HepG2 (cell line): ENCODE data around the gene UTP3. TPM values are rescaled to one million over a fixed set of nuclear protein-coding genes. Genes with fewer than 3 reads are reported as not detected.

Experiments
- AKAP8 ChIP-seq: sonication (generic); formaldehyde crosslinking; IDR thresholded peaks from 2 replicates; pipeline ENCODE4 v1.5.1; 2020; ENCODE audit warnings: mild to moderate bottlenecking, missing genetic modification reagents
- HMGA1 ChIP-seq: sonication (generic); formaldehyde crosslinking; conservative IDR thresholded peaks from 2 replicates; pipeline ENCODE4 v1.4.0; 2020; ENCODE audit warnings: missing genetic modification reagents
- KAT2B ChIP-seq: fragments of 150-350 bp; IDR thresholded peaks from 2 replicates; pipeline ENCODE4 v1.6.1; 2014; ENCODE audit warnings: low read depth, low read length, borderline replicate concordance
- KDM6A ChIP-seq: IDR thresholded peaks from 2 replicates; pipeline ENCODE4 v1.6.1; 2016; ENCODE audit warnings: low read depth
- MBNL3 ChIP-seq: fragments of 250-450 bp; sonication (Bioruptor Pico); conservative IDR thresholded peaks from 2 replicates; pipeline ENCODE4 v1.8.0; 2022; ENCODE audit warnings: mild to moderate bottlenecking, inconsistent platforms
- NCOA5 ChIP-seq: sonication (generic); formaldehyde crosslinking; IDR thresholded peaks from 2 replicates; pipeline ENCODE4 v1.4.0; 2020; ENCODE audit warnings: missing genetic modification reagents
- PHF5A ChIP-seq: IDR thresholded peaks from one replicate; pipeline ENCODE4 v1.6.1; 2018; ENCODE audit warnings: low read depth, missing genetic modification reagents; ENCODE audit not compliant: unreplicated experiment
- POGZ ChIP-seq: sonication (generic); formaldehyde crosslinking; IDR thresholded peaks from 2 replicates; pipeline ENCODE4 v1.4.0; 2020; ENCODE audit warnings: mild to moderate bottlenecking, missing genetic modification reagents
- SNAI1 ChIP-seq: sonication (generic); formaldehyde crosslinking; IDR thresholded peaks from 2 replicates; pipeline ENCODE4 v1.5.0; 2020; ENCODE audit warnings: mild to moderate bottlenecking, missing genetic modification reagents, borderline replicate concordance
- TFDP2 ChIP-seq: sonication (generic); formaldehyde crosslinking; IDR thresholded peaks from 2 replicates; pipeline ENCODE4 v1.4.0; 2020; ENCODE audit warnings: missing genetic modification reagents
- ZBTB1 ChIP-seq: sonication (generic); formaldehyde crosslinking; IDR thresholded peaks from 2 replicates; pipeline ENCODE4 v1.4.0; 2020; ENCODE audit warnings: missing genetic modification reagents, borderline replicate concordance
- ZNF33A ChIP-seq: sonication (generic); formaldehyde crosslinking; IDR thresholded peaks from 2 replicates; pipeline ENCODE4 v1.5.1; 2020; ENCODE audit warnings: missing genetic modification reagents, mild to moderate bottlenecking, moderate library complexity, borderline replicate concordance
- ZNF780A ChIP-seq: sonication (generic); formaldehyde crosslinking; IDR thresholded peaks from 2 replicates; pipeline ENCODE4 v1.8.0; 2022; ENCODE audit warnings: mild to moderate bottlenecking, missing genetic modification reagents, moderate library complexity
- ZNF790 ChIP-seq: sonication (generic); formaldehyde crosslinking; IDR thresholded peaks from 2 replicates; pipeline ENCODE4 v1.8.0; 2022; ENCODE audit warnings: missing genetic modification reagents, mild to moderate bottlenecking, borderline replicate concordance
- polyA plus RNA-seq, 8 experiments: library from polyadenylated mRNA; depleted of rRNA in 3 of 8; stranded (reverse) in 7 of 8; unstranded in 1 of 8; fragments of >200 nt; fragmentation: Illumina TruSeq in 4 of 8; extraction: Trizol in 4 of 8; gene quantifications; 2 replicates each; pipeline versions ENCODE4 v1.2.1 to v1.2.3, GENCODE V29; 2011 to 2016; ENCODE audit warnings: low read depth in 4 of 8, missing spikeins in 1 of 8, mixed read lengths in 1 of 8; ENCODE audit not compliant: insufficient read depth in 1 of 8
- total RNA-seq, 5 experiments: library from RNA; depleted of rRNA; stranded (reverse); fragments of >200 nt; fragmentation: Illumina TruSeq; extraction: Trizol; gene quantifications; 2 replicates each; pipeline ENCODE4 v1.2.3, GENCODE V29; 2016; ENCODE audit warnings: low read depth in 1 of 5
- TF ChIP-seq, protein P1 (sequence below): sonication (generic); formaldehyde crosslinking; IDR thresholded peaks from 2 replicates; pipeline ENCODE4 v1.4.0; 2020; ENCODE audit warnings: missing genetic modification reagents, mild to moderate bottlenecking, borderline replicate concordance
- TF ChIP-seq, protein P2 (sequence below): sonication (generic); formaldehyde crosslinking; IDR thresholded peaks from 2 replicates; pipeline ENCODE4 v1.8.0; 2023; ENCODE audit warnings: mild to moderate bottlenecking, missing genetic modification reagents
- TF ChIP-seq, protein P3 (sequence below): IDR thresholded peaks from 2 replicates; pipeline ENCODE4 v1.6.1; 2016; ENCODE audit warnings: mild to moderate bottlenecking
- TF ChIP-seq, protein P4 (sequence below): sonication (generic); formaldehyde crosslinking; IDR thresholded peaks from 2 replicates; pipeline ENCODE4 v1.4.0; 2020; ENCODE audit warnings: missing genetic modification reagents, borderline replicate concordance
- TF ChIP-seq, protein P5 (sequence below): sonication (generic); formaldehyde crosslinking; IDR thresholded peaks from 2 replicates; pipeline ENCODE4 v1.8.0; 2022; ENCODE audit warnings: mild to moderate bottlenecking, missing genetic modification reagents

UTP3 gene
- total and polyA plus RNA-seq, 2 of the 13 experiments (the other 11 are each of a cell fraction or from before 2014, with no cell fraction given) = 6.9 to 19.5 TPM

DNA sequence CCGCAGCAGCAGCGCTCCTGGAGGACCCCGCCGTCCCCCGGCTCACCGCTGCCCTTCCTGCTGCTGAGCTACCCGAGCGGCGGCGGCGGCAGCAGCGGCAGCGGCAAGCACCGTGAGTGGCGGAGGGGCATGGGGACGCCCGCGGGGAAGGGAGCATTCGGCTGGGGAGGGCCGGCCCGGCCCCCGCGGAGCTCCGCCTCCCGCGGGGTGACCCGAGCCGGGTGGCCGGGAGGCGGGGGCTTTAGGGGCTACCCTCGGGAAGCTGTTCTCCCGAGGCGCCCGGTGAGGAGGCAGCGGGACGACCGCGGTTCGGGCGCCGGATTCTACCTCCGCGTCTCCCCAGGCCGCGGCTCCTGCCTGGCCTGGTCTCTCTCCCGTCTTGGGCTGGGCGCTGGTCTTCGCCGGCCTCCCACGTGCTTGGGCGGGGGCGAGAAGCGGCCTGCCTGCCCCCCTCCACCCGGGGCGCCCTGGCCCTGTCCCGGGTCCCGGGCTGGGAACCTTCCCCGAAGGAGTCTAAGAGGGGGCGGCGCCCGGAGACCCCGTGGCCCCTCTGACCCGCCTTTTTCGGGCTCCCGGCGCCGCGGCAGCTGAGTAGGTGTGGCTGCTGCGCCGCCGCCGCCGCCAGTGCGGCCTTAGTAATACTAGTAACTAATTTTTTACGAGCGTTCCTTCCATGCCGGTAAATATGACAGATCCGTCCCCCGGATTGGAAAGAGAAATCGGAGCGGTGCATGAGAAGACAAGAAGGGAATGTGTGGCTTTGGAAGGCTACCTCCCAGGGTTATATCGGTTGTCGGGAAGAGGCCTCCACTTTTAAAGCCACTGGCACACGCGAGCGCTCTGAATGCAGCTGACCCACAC, 17.1 kb downstream of the UTP3 start (continued):
- TF ChIP-seq, protein P1, sequence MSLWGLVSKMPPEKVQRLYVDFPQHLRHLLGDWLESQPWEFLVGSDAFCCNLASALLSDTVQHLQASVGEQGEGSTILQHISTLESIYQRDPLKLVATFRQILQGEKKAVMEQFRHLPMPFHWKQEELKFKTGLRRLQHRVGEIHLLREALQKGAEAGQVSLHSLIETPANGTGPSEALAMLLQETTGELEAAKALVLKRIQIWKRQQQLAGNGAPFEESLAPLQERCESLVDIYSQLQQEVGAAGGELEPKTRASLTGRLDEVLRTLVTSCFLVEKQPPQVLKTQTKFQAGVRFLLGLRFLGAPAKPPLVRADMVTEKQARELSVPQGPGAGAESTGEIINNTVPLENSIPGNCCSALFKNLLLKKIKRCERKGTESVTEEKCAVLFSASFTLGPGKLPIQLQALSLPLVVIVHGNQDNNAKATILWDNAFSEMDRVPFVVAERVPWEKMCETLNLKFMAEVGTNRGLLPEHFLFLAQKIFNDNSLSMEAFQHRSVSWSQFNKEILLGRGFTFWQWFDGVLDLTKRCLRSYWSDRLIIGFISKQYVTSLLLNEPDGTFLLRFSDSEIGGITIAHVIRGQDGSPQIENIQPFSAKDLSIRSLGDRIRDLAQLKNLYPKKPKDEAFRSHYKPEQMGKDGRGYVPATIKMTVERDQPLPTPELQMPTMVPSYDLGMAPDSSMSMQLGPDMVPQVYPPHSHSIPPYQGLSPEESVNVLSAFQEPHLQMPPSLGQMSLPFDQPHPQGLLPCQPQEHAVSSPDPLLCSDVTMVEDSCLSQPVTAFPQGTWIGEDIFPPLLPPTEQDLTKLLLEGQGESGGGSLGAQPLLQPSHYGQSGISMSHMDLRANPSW (CRISPR knock-in tag) = no peak
- no peak for TF ChIP-seq POGZ (CRISPR knock-in tag)
- TF ChIP-seq, protein P2, sequence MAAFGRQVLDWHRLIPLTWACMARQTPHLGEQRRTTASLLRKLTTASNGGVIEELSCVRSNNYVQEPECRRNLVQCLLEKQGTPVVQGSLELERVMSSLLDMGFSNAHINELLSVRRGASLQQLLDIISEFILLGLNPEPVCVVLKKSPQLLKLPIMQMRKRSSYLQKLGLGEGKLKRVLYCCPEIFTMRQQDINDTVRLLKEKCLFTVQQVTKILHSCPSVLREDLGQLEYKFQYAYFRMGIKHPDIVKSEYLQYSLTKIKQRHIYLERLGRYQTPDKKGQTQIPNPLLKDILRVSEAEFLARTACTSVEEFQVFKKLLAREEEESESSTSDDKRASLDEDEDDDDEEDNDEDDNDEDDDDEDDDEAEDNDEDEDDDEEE (CRISPR knock-in tag) = 0 out of 2 replicates have a peak, but pooled peaks have one; percentile 51
- no peak for TF ChIP-seq AKAP8 (CRISPR knock-in tag)
- TF ChIP-seq TFDP2 (CRISPR knock-in tag) = peak; percentile 62; the same call in 1 of the 2 replicates
- TF ChIP-seq, protein P3, sequence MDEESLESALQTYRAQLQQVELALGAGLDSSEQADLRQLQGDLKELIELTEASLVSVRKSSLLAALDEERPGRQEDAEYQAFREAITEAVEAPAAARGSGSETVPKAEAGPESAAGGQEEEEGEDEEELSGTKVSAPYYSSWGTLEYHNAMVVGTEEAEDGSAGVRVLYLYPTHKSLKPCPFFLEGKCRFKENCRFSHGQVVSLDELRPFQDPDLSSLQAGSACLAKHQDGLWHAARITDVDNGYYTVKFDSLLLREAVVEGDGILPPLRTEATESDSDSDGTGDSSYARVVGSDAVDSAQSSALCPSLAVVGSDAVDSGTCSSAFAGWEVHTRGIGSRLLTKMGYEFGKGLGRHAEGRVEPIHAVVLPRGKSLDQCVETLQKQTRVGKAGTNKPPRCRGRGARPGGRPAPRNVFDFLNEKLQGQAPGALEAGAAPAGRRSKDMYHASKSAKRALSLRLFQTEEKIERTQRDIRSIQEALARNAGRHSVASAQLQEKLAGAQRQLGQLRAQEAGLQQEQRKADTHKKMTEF = peak; percentile 83
- TF ChIP-seq, protein P4, sequence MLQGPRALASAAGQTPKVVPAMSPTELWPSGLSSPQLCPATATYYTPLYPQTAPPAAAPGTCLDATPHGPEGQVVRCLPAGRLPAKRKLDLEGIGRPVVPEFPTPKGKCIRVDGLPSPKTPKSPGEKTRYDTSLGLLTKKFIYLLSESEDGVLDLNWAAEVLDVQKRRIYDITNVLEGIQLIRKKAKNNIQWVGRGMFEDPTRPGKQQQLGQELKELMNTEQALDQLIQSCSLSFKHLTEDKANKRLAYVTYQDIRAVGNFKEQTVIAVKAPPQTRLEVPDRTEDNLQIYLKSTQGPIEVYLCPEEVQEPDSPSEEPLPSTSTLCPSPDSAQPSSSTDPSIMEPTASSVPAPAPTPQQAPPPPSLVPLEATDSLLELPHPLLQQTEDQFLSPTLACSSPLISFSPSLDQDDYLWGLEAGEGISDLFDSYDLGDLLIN = no peak
- no peak for TF ChIP-seq KAT2B
- peak; percentile 46; the same call in 1 of the 2 replicates for TF ChIP-seq ZNF780A (CRISPR knock-in tag)
- no peak for TF ChIP-seq ZNF33A (CRISPR knock-in tag)
- no peak for TF ChIP-seq MBNL3
- no peak for TF ChIP-seq SNAI1 (CRISPR knock-in tag)
- TF ChIP-seq ZBTB1 = no peak
- TF ChIP-seq, protein P5, sequence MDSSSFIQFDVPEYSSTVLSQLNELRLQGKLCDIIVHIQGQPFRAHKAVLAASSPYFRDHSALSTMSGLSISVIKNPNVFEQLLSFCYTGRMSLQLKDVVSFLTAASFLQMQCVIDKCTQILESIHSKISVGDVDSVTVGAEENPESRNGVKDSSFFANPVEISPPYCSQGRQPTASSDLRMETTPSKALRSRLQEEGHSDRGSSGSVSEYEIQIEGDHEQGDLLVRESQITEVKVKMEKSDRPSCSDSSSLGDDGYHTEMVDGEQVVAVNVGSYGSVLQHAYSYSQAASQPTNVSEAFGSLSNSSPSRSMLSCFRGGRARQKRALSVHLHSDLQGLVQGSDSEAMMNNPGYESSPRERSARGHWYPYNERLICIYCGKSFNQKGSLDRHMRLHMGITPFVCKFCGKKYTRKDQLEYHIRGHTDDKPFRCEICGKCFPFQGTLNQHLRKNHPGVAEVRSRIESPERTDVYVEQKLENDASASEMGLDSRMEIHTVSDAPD (CRISPR knock-in tag) = no peak
- TF ChIP-seq KDM6A (CRISPR knock-in tag) = no peak
- TF ChIP-seq HMGA1 (CRISPR knock-in tag) = no peak
- no peak for TF ChIP-seq NCOA5 (CRISPR knock-in tag)
- TF ChIP-seq ZNF790 (CRISPR knock-in tag) = no peak; the same call in 1 of the 2 replicates
- TF ChIP-seq PHF5A (CRISPR knock-in tag) = no peak
